Activated T-cell treated with anti-CD3 and anti-CD28 coated beads for 4 hours (primary cell): ENCODE measurements around the gene SLC31A1.

ENCODE experiments used
- DNase-seq: peaks from one replicate; pipeline ENCODE4 v3.0.0-alpha.2; 2020

Gene SLC31A1

GRCh38 chr9:113309204-113309813, 88.0 kb downstream of the SLC31A1 start:
- DNase-seq, result no peak

GRCh38 chr9:113310538-113310937, 89.2 kb downstream of the SLC31A1 start:
- DNase-seq, result no peak

GRCh38 chr9:113311961-113312360, 90.6 kb downstream of the SLC31A1 start:
- no peak for DNase-seq

- no peak for DNase-seq
Observed at GRCh38 chr9:113313261-113313660, 91.9 kb downstream of the SLC31A1 start.
